HG03521 (cell line): Measurements from ENCODE around the gene UNC93A.
"Not testable (repeated sequence)": the region's sequence is repeated elsewhere in the genome, so short reads cannot be mapped to it uniquely, and the experiment has no call there.

Experiments
- ATAC-seq: cut with Tn5 transposase; IDR thresholded peaks from one replicate; pipeline ENCODE4 v1.9.1; 2021; ENCODE audit warnings: mild to moderate bottlenecking, moderate library complexity; ENCODE audit not compliant: unreplicated experiment

Gene UNC93A

GRCh38 chr6:167270499-167271311, 20.4 kb upstream of the UNC93A start:
- no peak for ATAC-seq

- no peak for ATAC-seq
These were observed 19.0 kb upstream of the UNC93A start for GRCh38 chr6:167272151-167272550.

- ATAC-seq = no peak
These were observed 18.3 kb upstream of the UNC93A start for GRCh38 chr6:167272696-167273379.

- no peak for ATAC-seq
These were observed 16.8 kb upstream of the UNC93A start for GRCh38 chr6:167274270-167274669.

- ATAC-seq = no peak
These were observed 16.1 kb upstream of the UNC93A start for GRCh38 chr6:167275001-167275400.

- ATAC-seq = no peak
These were observed 15.7 kb upstream of the UNC93A start for GRCh38 chr6:167275436-167275835.

GRCh38 chr6:167276772-167277533, 14.2 kb upstream of the UNC93A start:
- no peak for ATAC-seq

- not testable (repeated sequence) for ATAC-seq
These were observed 12.8 kb upstream of the UNC93A start for GRCh38 chr6:167278173-167278940.

GRCh38 chr6:167279766-167280446, 11.2 kb upstream of the UNC93A start:
- no peak for ATAC-seq

GRCh38 chr6:167280466-167280865, 10.6 kb upstream of the UNC93A start:
- ATAC-seq = not testable (repeated sequence)

- ATAC-seq = no peak
These were observed 8.9 kb upstream of the UNC93A start for GRCh38 chr6:167282165-167282564.

GRCh38 chr6:167284565-167284964, 6.5 kb upstream of the UNC93A start:
- ATAC-seq = not testable (repeated sequence)

- ATAC-seq = no peak
These were observed 5.9 kb upstream of the UNC93A start for GRCh38 chr6:167285077-167285770.

GRCh38 chr6:167287513-167288048, 3.5 kb upstream of the UNC93A start:
- no peak for ATAC-seq

- ATAC-seq = peak; percentile 66
These were observed 2.4 kb upstream of the UNC93A start for GRCh38 chr6:167288591-167289225.

- not testable (repeated sequence) for ATAC-seq
These were observed 1.8 kb upstream of the UNC93A start for GRCh38 chr6:167289291-167289690.

GRCh38 chr6:167291623-167292300, 647 bp downstream of the UNC93A start:
- ATAC-seq = no peak
